ENCODE measurements around the gene SORBS1. TPM values are rescaled to one million over a fixed set of nuclear protein-coding genes. Genes with fewer than 3 reads are reported as not detected.

The SORBS1 gene
- total and polyA plus RNA-seq, 2 donors (not counting 1 experiment from before 2014, with no cell fraction given), result 0.21 to 1.5 TPM

DNA sequence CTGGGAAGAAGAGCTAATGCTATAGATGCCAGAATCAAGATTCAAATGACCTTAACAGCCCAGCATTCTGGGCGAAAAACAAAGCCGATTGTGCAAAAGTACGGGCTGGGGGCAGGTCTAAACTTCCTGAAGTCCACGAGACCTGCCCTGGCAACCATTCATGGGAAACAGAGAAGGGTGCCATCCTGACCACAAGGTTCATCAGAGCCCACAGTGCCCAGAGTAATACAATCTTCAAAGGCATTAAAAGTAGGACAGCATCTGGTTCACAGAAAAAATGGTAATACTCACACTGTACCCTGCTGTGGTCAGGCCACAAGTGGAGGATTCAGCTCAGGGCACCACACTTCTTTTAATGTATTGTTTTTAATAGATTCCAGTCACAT, 36.1 kb downstream of the SORBS1 start:
- Mint-ChIP-seq H3K27me3 (peaks cover 28% of the 10 kb centered on the region), H3K9me3 (ENCODE audit: insufficient read depth) (no peaks in the 10 kb centered on the region), H3K4me1 (no peaks in the 10 kb centered on the region), H3K27ac (no peak overlapping the region), H3K4me3 (no peak overlapping the region)
- Histone ChIP-seq H3K27me3 (replicated peaks in 1 of 4; ENCODE audit: control extremely low read depth in 1 of 4, control insufficient read depth in 3 of 4, insufficient read depth in 4 of 4, low read length in 3 of 4) (peaks cover 0 to 4% (median 1%) of the 10 kb centered on the region in 4 experiments), H3K27ac (ENCODE audit: low read length in 2 of 2) (no peak overlapping the region), H4K20me1 (ENCODE audit: control insufficient read depth, insufficient read depth, low read length, poor library complexity, severe bottlenecking) (no peaks in the 10 kb centered on the region), H3K79me2 (ENCODE audit: control insufficient read depth, insufficient read depth, low read length) (no peaks in the 10 kb centered on the region), H3K9ac (ENCODE audit: low read length) (no peak overlapping the region), H3K36me3 (replicated peaks in 1 of 2; ENCODE audit: control extremely low read depth in 1 of 2, control insufficient read depth in 1 of 2, extremely low read depth in 1 of 2, insufficient read depth in 2 of 2, low read length in 1 of 2) (no peaks in the 10 kb centered on the region), H3K9me3 (ENCODE audit: control extremely low read depth in 1 of 3, control insufficient read depth in 2 of 3, insufficient read depth in 1 of 3, low read length in 2 of 3) (no peaks in the 10 kb centered on the region), H3K4me1 (ENCODE audit: control insufficient read depth in 2 of 2, insufficient read depth in 2 of 2, low read length in 2 of 2) (no peaks in the 10 kb centered on the region), H2AFZ (ENCODE audit: insufficient read depth, low read depth, low read length, poor library complexity, severe bottlenecking) (no peak overlapping the region), H3K4me2 (replicated peaks; ENCODE audit: low read depth, low read length, poor library complexity, severe bottlenecking) (no peak overlapping the region), H3K4me3 (ENCODE audit: control extremely low read depth in 1 of 5, extremely low read depth in 1 of 5, insufficient read depth in 1 of 5, low read depth in 2 of 5, low read length in 4 of 5) (no peak overlapping the region)
- DNase-seq (no peak), ATAC-seq (ENCODE audit: low read depth) (no peak)
- TF ChIP-seq, protein P1, sequence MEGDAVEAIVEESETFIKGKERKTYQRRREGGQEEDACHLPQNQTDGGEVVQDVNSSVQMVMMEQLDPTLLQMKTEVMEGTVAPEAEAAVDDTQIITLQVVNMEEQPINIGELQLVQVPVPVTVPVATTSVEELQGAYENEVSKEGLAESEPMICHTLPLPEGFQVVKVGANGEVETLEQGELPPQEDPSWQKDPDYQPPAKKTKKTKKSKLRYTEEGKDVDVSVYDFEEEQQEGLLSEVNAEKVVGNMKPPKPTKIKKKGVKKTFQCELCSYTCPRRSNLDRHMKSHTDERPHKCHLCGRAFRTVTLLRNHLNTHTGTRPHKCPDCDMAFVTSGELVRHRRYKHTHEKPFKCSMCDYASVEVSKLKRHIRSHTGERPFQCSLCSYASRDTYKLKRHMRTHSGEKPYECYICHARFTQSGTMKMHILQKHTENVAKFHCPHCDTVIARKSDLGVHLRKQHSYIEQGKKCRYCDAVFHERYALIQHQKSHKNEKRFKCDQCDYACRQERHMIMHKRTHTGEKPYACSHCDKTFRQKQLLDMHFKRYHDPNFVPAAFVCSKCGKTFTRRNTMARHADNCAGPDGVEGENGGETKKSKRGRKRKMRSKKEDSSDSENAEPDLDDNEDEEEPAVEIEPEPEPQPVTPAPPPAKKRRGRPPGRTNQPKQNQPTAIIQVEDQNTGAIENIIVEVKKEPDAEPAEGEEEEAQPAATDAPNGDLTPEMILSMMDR (IDR thresholded peaks at IDR 0.05), result no peak
- TF ChIP-seq EZH2 (IDR thresholded peaks at IDR 0.05; ENCODE audit: borderline replicate concordance, insufficient read depth, low read depth, low read length, poor library complexity, severe bottlenecking), result no peak
- 89% methylated on average over 4 of the region's 4 CpGs for WGBS (ENCODE audit: insufficient coverage)
- intact Hi-C loops (cut with micrococcal nuclease), result no loop called here
- POLR2A ChIA-PET, result no interaction called here
- CTCF ChIA-PET, result no interaction called here

DNA sequence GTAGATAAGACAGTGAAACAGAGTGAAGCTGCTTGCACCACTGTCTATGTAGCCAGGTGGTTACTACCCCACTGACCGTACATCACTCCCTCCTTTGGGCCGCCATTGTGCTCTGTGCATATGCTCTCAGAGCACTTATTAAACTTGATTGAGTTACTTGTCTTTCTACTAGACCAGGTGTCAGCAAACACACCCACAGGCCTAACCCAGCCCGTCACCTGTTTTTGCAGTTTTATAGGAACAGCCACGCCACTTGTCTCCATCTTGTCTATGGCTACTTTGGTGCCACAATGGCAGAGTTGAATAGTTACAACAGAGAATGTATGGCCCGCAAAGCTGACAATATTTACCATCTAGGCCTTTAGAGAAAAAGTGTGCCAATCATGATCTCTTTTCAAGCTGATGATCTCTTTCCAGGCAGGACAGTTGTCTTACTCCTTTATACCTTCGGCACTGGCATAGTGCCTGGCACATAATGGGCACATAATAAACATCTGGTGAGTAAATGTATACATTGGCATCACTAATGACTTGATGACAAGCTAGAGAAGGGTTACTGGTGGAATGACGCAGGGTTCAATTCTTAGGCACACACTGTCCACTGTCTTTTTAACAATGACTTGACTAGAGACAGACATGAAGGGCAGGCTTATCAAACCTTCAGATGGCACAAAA, 36.7 kb downstream of the SORBS1 start:
- DNase-seq (no peak), ATAC-seq (ENCODE audit: low read depth) (no peak)
- 95% methylated on average over 4 of the region's 7 CpGs for WGBS (ENCODE audit: insufficient coverage)
- Mint-ChIP-seq H3K4me1 (no peaks in the 10 kb centered on the region), H3K27me3 (peaks cover 28% of the 10 kb centered on the region), H3K9me3 (ENCODE audit: insufficient read depth) (no peaks in the 10 kb centered on the region), H3K4me3 (no peak overlapping the region), H3K27ac (no peak overlapping the region)
- Histone ChIP-seq H3K36me3 (replicated peaks in 1 of 2; ENCODE audit: control extremely low read depth in 1 of 2, control insufficient read depth in 1 of 2, extremely low read depth in 1 of 2, insufficient read depth in 2 of 2, low read length in 1 of 2) (no peaks in the 10 kb centered on the region), H3K27ac (ENCODE audit: low read length in 2 of 2) (no peak overlapping the region), H2AFZ (ENCODE audit: insufficient read depth, low read depth, low read length, poor library complexity, severe bottlenecking) (no peak overlapping the region), H3K4me1 (ENCODE audit: control insufficient read depth in 2 of 2, insufficient read depth in 2 of 2, low read length in 2 of 2) (no peaks in the 10 kb centered on the region), H4K20me1 (ENCODE audit: control insufficient read depth, insufficient read depth, low read length, poor library complexity, severe bottlenecking) (no peaks in the 10 kb centered on the region), H3K27me3 (replicated peaks in 1 of 4; ENCODE audit: control extremely low read depth in 1 of 4, control insufficient read depth in 3 of 4, insufficient read depth in 4 of 4, low read length in 3 of 4) (peaks cover 0 to 4% (median 1%) of the 10 kb centered on the region in 4 experiments), H3K79me2 (ENCODE audit: control insufficient read depth, insufficient read depth, low read length) (no peaks in the 10 kb centered on the region), H3K9me3 (ENCODE audit: control extremely low read depth in 1 of 3, control insufficient read depth in 2 of 3, insufficient read depth in 1 of 3, low read length in 2 of 3) (no peaks in the 10 kb centered on the region), H3K9ac (ENCODE audit: low read length) (no peak overlapping the region), H3K4me2 (replicated peaks; ENCODE audit: low read depth, low read length, poor library complexity, severe bottlenecking) (no peak overlapping the region), H3K4me3 (ENCODE audit: control extremely low read depth in 1 of 5, extremely low read depth in 1 of 5, insufficient read depth in 1 of 5, low read depth in 2 of 5, low read length in 4 of 5) (no peak overlapping the region)
- POLR2A ChIA-PET, result no interaction called here
- CTCF ChIA-PET, result no interaction called here
- intact Hi-C loops (cut with micrococcal nuclease), result no loop called here
- TF ChIP-seq, protein P1 (IDR thresholded peaks at IDR 0.05), result no peak
- TF ChIP-seq EZH2 (IDR thresholded peaks at IDR 0.05; ENCODE audit: borderline replicate concordance, insufficient read depth, low read depth, low read length, poor library complexity, severe bottlenecking), result no peak
